Vagina (tissue), 2 donors: ENCODE data around the gene PHACTR3. TPM values are rescaled to one million over a fixed set of nuclear protein-coding genes. Genes with fewer than 3 reads are reported as not detected.
A peak's percentile ranks its signal among the peaks of the same experiment; 100 is the strongest.

Source experiments
- DNase-seq, 2 donors: peaks; one replicate each; pipeline ENCODE4 v3.0.0-alpha.2; 2017; ENCODE audit errors: extremely low spot score in 2 of 2
- H3K27ac ChIP-seq: fragments of 200-600 bp; sonication (generic); one replicate; pipeline ENCODE4 v1.5.1; 2019
- H3K27me3 ChIP-seq: fragments of 200-600 bp; sonication (generic); one replicate; pipeline ENCODE4 v1.5.1; 2019
- H3K36me3 ChIP-seq, 2 donors: fragments of 200-600 bp; sonication (generic); one replicate each; pipeline ENCODE4 v1.5.1; 2017 to 2019
- H3K4me1 ChIP-seq: fragments of 200-600 bp; sonication (generic); one replicate; pipeline ENCODE4 v1.5.1; 2019
- H3K4me3 ChIP-seq, 2 donors: fragments of 200-600 bp; sonication (generic); 1 replicate in 1 of 2; 2 replicates in 1 of 2; pipeline ENCODE4 v1.5.1; 2016 to 2019
- H3K9me3 ChIP-seq: fragments of 200-600 bp; sonication (generic); one replicate; pipeline ENCODE4 v1.5.1; 2019
- POLR2A ChIP-seq, 2 donors: fragments of 450-650 bp; IDR thresholded peaks; one replicate each; pipeline ENCODE4 v1.6.1; 2017; ENCODE audit warnings: antibody characterized with exemption in 2 of 2, mild to moderate bottlenecking in 2 of 2, moderate library complexity in 2 of 2
- POLR2AphosphoS5 ChIP-seq, 2 donors: sonication (generic); formaldehyde crosslinking; IDR thresholded peaks; one replicate each; pipeline ENCODE4 v1.9.0; 2017; ENCODE audit warnings: antibody characterized with exemption in 2 of 2, mild to moderate bottlenecking in 2 of 2, low read depth in 1 of 2; ENCODE audit not compliant: insufficient read depth in 1 of 2
- intact Hi-C: fragments of 100-400 bp; cut with DNase I; formaldehyde crosslinking; loops from one replicate; pipeline ENCODE4 v1.15.1; 2023
- total RNA-seq: library from RNA; depleted of rRNA; stranded (reverse); fragments of >200 nt; gene quantifications from one replicate; pipeline ENCODE4 v1.2.3, GENCODE V29; 2016
- TF ChIP-seq, protein P1 (sequence below), 3 experiments: fragments of 450-650 bp in 2 of 3; fragments of 200-600 bp in 1 of 3; sonication (generic) in 1 of 3; IDR thresholded peaks; one replicate each; pipeline ENCODE4 v1.5.1; 2017 to 2019; ENCODE audit warnings: antibody characterized with exemption in 3 of 3, mild to moderate bottlenecking in 2 of 3, moderate library complexity in 2 of 3

PHACTR3 gene
- total RNA-seq, 1 donor from 2014 or later: 8.3 TPM

DNA sequence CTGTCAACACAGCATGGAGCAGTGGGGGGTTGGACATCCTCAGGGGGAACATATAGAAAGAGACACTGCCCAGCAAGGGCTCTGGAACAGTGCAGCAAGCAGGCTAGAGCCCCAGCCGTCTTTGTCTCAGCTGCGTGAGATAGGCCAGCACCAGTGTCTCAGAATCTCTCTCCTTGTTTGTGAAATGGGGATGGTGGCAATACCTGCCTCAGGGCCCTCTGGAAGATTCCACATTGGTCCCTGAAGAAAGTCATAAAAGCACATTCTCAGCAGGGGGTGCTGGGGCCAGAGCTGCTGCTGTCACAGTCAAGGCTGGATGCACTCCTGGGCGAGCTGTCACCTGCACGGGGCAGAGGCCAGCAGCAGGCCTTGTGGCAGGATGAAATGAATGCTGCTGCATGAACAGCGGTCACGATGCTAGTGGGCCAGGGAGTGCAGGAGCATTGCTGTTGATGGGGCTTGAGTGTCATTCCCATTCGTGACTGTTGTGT lies 207.4 kb downstream of the PHACTR3 start:
- no peaks in the 10 kb centered on the region for H3K27me3 ChIP-seq
- TF ChIP-seq, protein P1, sequence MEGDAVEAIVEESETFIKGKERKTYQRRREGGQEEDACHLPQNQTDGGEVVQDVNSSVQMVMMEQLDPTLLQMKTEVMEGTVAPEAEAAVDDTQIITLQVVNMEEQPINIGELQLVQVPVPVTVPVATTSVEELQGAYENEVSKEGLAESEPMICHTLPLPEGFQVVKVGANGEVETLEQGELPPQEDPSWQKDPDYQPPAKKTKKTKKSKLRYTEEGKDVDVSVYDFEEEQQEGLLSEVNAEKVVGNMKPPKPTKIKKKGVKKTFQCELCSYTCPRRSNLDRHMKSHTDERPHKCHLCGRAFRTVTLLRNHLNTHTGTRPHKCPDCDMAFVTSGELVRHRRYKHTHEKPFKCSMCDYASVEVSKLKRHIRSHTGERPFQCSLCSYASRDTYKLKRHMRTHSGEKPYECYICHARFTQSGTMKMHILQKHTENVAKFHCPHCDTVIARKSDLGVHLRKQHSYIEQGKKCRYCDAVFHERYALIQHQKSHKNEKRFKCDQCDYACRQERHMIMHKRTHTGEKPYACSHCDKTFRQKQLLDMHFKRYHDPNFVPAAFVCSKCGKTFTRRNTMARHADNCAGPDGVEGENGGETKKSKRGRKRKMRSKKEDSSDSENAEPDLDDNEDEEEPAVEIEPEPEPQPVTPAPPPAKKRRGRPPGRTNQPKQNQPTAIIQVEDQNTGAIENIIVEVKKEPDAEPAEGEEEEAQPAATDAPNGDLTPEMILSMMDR (IDR thresholded peaks at IDR 0.05): no peak
- TF ChIP-seq POLR2A (IDR thresholded peaks at IDR 0.05): no peak
- no peak for TF ChIP-seq POLR2AphosphoS5 (IDR thresholded peaks at IDR 0.05; ENCODE audit: insufficient read depth in 1 of 2, low read depth in 1 of 2)
- H3K4me1 ChIP-seq: no peaks in the 10 kb centered on the region
- H3K27ac ChIP-seq: no peak overlapping the region
- no peaks in the 10 kb centered on the region for H3K36me3 ChIP-seq
- intact Hi-C loops: no loop called here
- no peak overlapping the region for H3K4me3 ChIP-seq
- no peaks in the 10 kb centered on the region for H3K9me3 ChIP-seq
- peak; percentile 32 to 61 for DNase-seq

DNA sequence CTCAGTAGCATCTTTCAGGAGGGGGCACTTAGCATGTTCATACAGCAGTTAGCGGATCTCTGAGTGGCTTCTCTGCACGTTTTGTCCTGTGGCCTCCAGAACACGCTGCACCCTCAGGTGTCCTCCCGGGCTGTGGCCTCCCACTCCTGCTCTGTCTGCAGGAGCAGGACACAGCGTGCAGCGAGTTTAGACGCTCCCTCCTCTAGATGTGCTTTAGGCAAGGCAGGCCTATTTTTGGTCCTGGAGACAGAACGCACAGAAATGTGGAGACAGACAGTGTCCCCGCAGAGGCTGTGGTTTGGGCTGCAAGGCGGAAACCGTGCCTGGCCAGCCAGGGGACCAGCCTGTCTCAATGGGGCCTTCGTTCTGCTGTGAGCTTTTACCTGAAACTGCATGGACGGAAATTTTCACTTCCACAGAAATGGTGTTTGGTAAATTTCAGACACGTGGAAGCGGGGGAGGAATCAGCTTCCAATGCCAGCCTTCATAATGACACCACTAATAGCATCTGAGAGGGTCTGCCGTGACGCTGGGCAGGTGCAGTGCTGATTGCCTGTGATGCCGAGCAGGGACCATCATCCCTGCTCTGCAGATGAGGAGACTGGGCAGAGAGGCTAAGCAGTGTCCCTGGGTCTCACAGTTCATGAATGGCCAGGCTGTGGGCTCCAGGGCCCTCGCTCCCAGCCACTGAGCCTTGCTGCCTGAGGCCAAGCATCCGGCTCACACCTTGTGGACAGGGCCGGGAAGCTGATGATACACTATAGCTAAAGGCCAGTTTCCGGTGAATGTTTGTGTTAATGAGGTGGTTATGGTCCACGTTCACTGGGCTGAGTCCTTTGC lies 208.2 kb downstream of the PHACTR3 start:
- H3K27ac ChIP-seq: no peak overlapping the region
- H3K9me3 ChIP-seq: no peaks in the 10 kb centered on the region
- H3K4me1 ChIP-seq: no peaks in the 10 kb centered on the region
- intact Hi-C loops: no loop called here
- no peaks in the 10 kb centered on the region for H3K36me3 ChIP-seq
- no peak overlapping the region for H3K4me3 ChIP-seq
- peak; percentile 58 to 84 for DNase-seq
- TF ChIP-seq POLR2AphosphoS5 (IDR thresholded peaks at IDR 0.05; ENCODE audit: insufficient read depth in 1 of 2, low read depth in 1 of 2) (no peak), POLR2A (IDR thresholded peaks at IDR 0.05) (no peak)
- TF ChIP-seq, protein P1 (IDR thresholded peaks at IDR 0.05): no peak
- H3K27me3 ChIP-seq: no peaks in the 10 kb centered on the region

DNA sequence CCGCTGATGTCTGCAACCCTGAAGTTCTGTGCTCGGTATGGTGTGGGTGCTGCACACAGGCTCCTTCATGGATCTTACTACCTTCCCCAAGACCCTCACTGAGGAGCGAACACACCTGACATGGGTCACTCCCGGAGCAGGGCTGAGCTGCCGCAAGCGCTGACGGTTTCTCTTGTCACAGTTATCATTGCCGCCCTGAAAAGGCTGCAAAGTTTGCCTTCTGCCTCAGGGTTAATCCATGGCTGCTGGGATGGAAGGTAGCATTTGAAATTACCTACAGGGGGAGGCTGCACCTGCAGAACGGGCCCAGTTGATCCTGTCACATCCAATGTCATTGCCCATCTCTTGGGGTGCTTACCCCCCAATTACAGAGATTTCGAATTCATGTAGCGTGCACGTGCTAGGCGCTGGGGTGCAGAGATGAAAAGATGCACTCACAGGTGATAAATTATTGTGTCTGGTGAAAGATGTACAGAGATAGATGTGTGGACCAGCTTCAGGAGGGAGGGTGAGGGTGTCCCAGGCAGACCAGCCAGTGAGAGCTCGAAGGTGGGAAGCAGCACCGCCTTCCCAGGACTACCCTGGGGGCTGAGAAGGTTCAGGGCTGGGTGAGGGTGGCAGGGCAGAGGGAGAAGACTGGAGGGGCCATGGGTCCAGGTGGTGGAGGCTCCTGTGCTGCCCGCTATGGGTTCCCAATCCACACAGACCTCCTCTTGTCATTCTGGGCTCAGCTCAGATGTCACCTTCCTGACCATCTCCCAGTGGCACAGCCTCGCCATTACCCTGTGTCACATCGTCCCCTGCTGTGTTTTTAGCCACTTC lies 209.0 kb downstream of the PHACTR3 start:
- peak; percentile 64 to 71 for DNase-seq
- TF ChIP-seq, protein P1 (IDR thresholded peaks at IDR 0.05): no peak
- TF ChIP-seq POLR2A (IDR thresholded peaks at IDR 0.05) (no peak), POLR2AphosphoS5 (IDR thresholded peaks at IDR 0.05; ENCODE audit: insufficient read depth in 1 of 2, low read depth in 1 of 2) (no peak)
- no peaks in the 10 kb centered on the region for H3K4me1 ChIP-seq
- no peaks in the 10 kb centered on the region for H3K36me3 ChIP-seq
- no peak overlapping the region for H3K27ac ChIP-seq
- intact Hi-C loops: no loop called here
- no peak overlapping the region for H3K4me3 ChIP-seq
- H3K27me3 ChIP-seq: no peaks in the 10 kb centered on the region
- no peaks in the 10 kb centered on the region for H3K9me3 ChIP-seq

DNA sequence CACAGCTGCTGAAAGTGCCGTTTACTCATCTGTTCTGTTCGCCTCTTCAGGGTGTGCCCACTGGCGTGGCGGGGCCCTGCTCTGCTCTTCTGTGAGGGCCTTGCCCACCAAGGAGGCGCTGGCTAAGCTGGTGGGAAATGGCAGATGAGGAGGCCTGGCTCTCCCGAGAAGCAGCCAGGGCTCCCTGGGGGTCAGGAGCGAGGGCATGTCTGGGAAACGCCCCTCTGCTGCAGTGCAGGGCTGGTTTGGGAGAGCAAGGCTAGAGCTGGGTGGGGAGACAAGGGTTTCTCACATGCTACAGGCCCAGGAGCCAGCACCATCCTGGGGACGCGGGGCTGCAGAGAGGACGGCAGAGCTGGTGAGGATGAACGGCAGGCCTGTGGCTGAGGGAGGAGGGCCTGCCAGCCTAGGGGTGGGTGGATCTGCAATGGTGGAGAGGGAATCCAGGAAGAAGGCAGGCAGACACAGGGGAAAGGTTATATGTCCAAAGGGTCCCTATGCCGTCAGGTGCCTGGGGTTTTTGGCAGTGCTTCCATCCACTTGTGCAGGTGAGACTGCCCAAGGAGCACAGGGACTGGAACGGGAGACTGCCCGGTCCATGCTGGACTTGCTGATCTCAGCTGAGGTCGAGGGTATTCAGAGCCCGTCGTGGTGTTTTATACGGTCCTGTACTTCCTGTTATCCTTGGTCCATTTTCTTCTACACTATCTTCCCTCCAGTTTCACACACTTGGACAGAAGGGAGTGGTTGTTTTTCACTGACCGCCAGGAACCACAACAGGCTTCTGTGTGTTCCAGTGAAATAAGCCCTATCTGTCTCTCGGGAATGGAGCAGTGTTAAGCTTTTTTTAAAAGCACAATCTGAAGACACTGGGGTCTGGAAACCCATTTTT lies 209.9 kb downstream of the PHACTR3 start:
- no peaks in the 10 kb centered on the region for H3K4me1 ChIP-seq
- DNase-seq: peak; percentile 67 to 72
- H3K36me3 ChIP-seq: no peaks in the 10 kb centered on the region
- no peaks in the 10 kb centered on the region for H3K9me3 ChIP-seq
- no peaks in the 10 kb centered on the region for H3K27me3 ChIP-seq
- no peak overlapping the region for H3K27ac ChIP-seq
- intact Hi-C loops: no loop called here
- TF ChIP-seq POLR2A (IDR thresholded peaks at IDR 0.05): no peak
- TF ChIP-seq, protein P1 (IDR thresholded peaks at IDR 0.05): no peak
- TF ChIP-seq POLR2AphosphoS5 (IDR thresholded peaks at IDR 0.05; ENCODE audit: insufficient read depth in 1 of 2, low read depth in 1 of 2): no peak
- H3K4me3 ChIP-seq: no peak overlapping the region
